GM23338 (cell line): Measurements from ENCODE around the gene CAMTA1.

ENCODE experiments used
- CREB1 ChIP-seq: fragments of 250-450 bp; sonication (Bioruptor Pico); IDR thresholded peaks from 2 replicates; pipeline ENCODE4 v1.5.0; 2020; ENCODE audit warnings: low read depth, mild to moderate bottlenecking, moderate library complexity
- ETS1 ChIP-seq: IDR thresholded peaks from 2 replicates; pipeline ENCODE4 v1.6.1; 2016; ENCODE audit warnings: antibody characterized with exemption
- EZH2 ChIP-seq: fragments of 200-600 bp; sonication (generic); IDR thresholded peaks from one replicate; pipeline ENCODE4 v1.8.0; 2017; ENCODE audit warnings: antibody characterized with exemption, mild to moderate bottlenecking, low read depth; ENCODE audit not compliant: unreplicated experiment
- EZH2phosphoT487 ChIP-seq: fragments of 200-600 bp; sonication (generic); IDR thresholded peaks from one replicate; pipeline ENCODE4 v1.8.1; 2018; ENCODE audit warnings: antibody characterized with exemption; ENCODE audit not compliant: unreplicated experiment
- JUNB ChIP-seq: IDR thresholded peaks from one replicate; pipeline ENCODE4 v1.6.1; 2016; ENCODE audit warnings: antibody characterized with exemption; ENCODE audit not compliant: unreplicated experiment
- NANOG ChIP-seq: IDR thresholded peaks from 2 replicates; pipeline ENCODE4 v1.6.1; 2016; ENCODE audit warnings: antibody characterized with exemption, borderline replicate concordance
- POLR2AphosphoS5 ChIP-seq: IDR thresholded peaks from 2 replicates; pipeline ENCODE4 v1.6.1; 2016; ENCODE audit warnings: antibody characterized with exemption, low read depth
- REST ChIP-seq: IDR thresholded peaks from one replicate; pipeline ENCODE4 v1.6.1; 2018; ENCODE audit warnings: antibody characterized with exemption; ENCODE audit not compliant: unreplicated experiment
- ZNF114 ChIP-seq: fragments of 250-450 bp; sonication (Bioruptor Pico); IDR thresholded peaks from 2 replicates; pipeline ENCODE4 v1.5.0; 2020; ENCODE audit warnings: mild to moderate bottlenecking, moderate library complexity
- ZNF331 ChIP-seq: fragments of 250-450 bp; sonication (Bioruptor Pico); IDR thresholded peaks from 2 replicates; pipeline ENCODE4 v1.5.0; 2020; ENCODE audit warnings: low read depth, mild to moderate bottlenecking, moderate library complexity
- ZNF462 ChIP-seq: fragments of 250-450 bp; sonication (Bioruptor Pico); IDR thresholded peaks from 2 replicates; pipeline ENCODE4 v1.5.0; 2020; ENCODE audit warnings: mild to moderate bottlenecking, moderate library complexity
- TF ChIP-seq, protein P1 (sequence below), 2 experiments: fragments of 200-600 bp in 1 of 2; sonication (generic) in 1 of 2; conservative IDR thresholded peaks; 2 replicates each; pipeline versions ENCODE4 v1.5.1 to v1.6.1; 2016 to 2017; ENCODE audit warnings: antibody characterized with exemption in 2 of 2, low read depth in 2 of 2, mild to moderate bottlenecking in 2 of 2, moderate library complexity in 1 of 2

DNA sequence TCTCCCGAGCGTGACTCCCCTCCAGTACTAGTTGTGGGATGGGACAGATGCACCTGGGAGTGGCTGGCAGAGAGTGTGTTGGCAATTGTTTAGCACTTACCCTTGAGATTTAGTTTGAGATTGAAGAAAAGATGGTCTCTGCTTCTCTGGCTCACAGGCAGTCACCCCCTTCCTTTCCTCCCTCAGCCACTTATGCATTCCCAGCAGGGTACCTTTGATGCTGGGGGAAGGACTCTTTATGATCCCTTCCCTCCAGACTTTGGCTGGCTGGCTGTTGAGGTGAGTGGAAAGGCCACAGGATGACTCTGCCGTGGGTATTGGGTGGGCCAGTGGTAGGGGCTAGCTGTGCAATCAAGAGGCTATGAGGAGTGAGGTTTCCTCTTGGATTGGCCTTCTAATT lies 236.8 kb downstream of the CAMTA1 start:
- TF ChIP-seq POLR2AphosphoS5 (no peak), REST (no peak), EZH2 (no peak), EZH2phosphoT487 (no peak), CREB1 (CRISPR knock-in tag) (no peak), JUNB (no peak), NANOG (no peak), ZNF114 (CRISPR knock-in tag) (no peak), ZNF462 (CRISPR knock-in tag) (no peak), ZNF331 (CRISPR knock-in tag) (no peak), ETS1 (no peak)
- TF ChIP-seq, protein P1, sequence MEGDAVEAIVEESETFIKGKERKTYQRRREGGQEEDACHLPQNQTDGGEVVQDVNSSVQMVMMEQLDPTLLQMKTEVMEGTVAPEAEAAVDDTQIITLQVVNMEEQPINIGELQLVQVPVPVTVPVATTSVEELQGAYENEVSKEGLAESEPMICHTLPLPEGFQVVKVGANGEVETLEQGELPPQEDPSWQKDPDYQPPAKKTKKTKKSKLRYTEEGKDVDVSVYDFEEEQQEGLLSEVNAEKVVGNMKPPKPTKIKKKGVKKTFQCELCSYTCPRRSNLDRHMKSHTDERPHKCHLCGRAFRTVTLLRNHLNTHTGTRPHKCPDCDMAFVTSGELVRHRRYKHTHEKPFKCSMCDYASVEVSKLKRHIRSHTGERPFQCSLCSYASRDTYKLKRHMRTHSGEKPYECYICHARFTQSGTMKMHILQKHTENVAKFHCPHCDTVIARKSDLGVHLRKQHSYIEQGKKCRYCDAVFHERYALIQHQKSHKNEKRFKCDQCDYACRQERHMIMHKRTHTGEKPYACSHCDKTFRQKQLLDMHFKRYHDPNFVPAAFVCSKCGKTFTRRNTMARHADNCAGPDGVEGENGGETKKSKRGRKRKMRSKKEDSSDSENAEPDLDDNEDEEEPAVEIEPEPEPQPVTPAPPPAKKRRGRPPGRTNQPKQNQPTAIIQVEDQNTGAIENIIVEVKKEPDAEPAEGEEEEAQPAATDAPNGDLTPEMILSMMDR (conservative IDR thresholded peaks at IDR 0.05; ENCODE audit: low read depth in 2 of 2), result no peak
